ENCODE data around the gene TWF1. TPM values are rescaled to one million over a fixed set of nuclear protein-coding genes. Genes with fewer than 3 reads are reported as not detected.

TWF1 gene
- total and polyA plus RNA-seq, 8 donors, result 56.8 to 75.9 (median 64.6) TPM

- Histone ChIP-seq H3K27me3 (no peaks in the 10 kb centered on the region), H3K9me3 (no peaks in the 10 kb centered on the region), H3K27ac (no peak overlapping the region), H3K4me3 (no peak overlapping the region), H3K36me3 (peaks cover 0 to 19% of the 10 kb centered on the region in 2 donors), H3K4me1 (no peaks in the 10 kb centered on the region)
- intact Hi-C loops (cut with DNase I), result no loop called here
- ATAC-seq, result no peak
- TF ChIP-seq CTCF (IDR thresholded peaks at IDR 0.05), result no peak
- no peak for DNase-seq
Observed at GRCh38 chr12:43749016-43749415, 57.1 kb downstream of the TWF1 start.

- Histone ChIP-seq H3K27ac (no peak overlapping the region), H3K4me3 (no peak overlapping the region), H3K4me1 (no peaks in the 10 kb centered on the region), H3K9me3 (no peaks in the 10 kb centered on the region), H3K27me3 (no peaks in the 10 kb centered on the region), H3K36me3 (peaks cover 0 to 32% of the 10 kb centered on the region in 2 donors)
- ATAC-seq, result no peak
- TF ChIP-seq CTCF (IDR thresholded peaks at IDR 0.05), result no peak
- DNase-seq, result no peak
- intact Hi-C loops (cut with DNase I), result no loop called here
Observed at GRCh38 chr12:43744826-43745225, 61.3 kb downstream of the TWF1 start.

Other genes with a start within 250 kb of the TWF1 start
- gene PUS7L, start 47.5 kb downstream of the TWF1 start, total RNA-seq, result 10 to 100 TPM; 10.1 to 20.3 TPM
- 10 to 100 TPM; 12.2 to 16.0 (median 14.0) TPM for gene PUS7L, start 47.5 kb downstream of the TWF1 start, polyA plus RNA-seq (ENCODE audit: insufficient read length in 6 of 6)
- gene IRAK4, start 47.4 kb downstream of the TWF1 start, total RNA-seq, result 10 to 100 TPM; 14.3 to 28.4 TPM
- 10 to 100 TPM; 16.2 to 19.5 (median 18.6) TPM for gene IRAK4, start 47.4 kb downstream of the TWF1 start, polyA plus RNA-seq (ENCODE audit: insufficient read length in 6 of 6)
- gene TMEM117, start 29.8 kb upstream of the TWF1 start, total RNA-seq, result 1 to 10 TPM; 3.9 to 4.9 TPM
- gene TMEM117, start 29.8 kb upstream of the TWF1 start, polyA plus RNA-seq (ENCODE audit: insufficient read length in 6 of 6), result 1 to 10 TPM; 6.0 to 7.9 (median 7.0) TPM

Measured in left lung (tissue), 10 donors.